NCI-H2107 (cell line): ENCODE results near the gene VAX1.
"Not testable (repeated sequence)": the region's sequence is repeated elsewhere in the genome, so short reads cannot be mapped to it uniquely, and the experiment has no call there.

Experiments
- DNase-seq: peaks from one replicate; lab custom pipeline; 2025; lab: John Stamatoyannopoulos, UW

Gene VAX1

GRCh38 chr10:117137911-117138642 lies at the start of gene VAX1:
Gene VAX1, minus strand, starts transcription at chr10:117138270. Its CDS starts 214 bp downstream, at chr10:117138056.
- DNase-seq: no peak

GRCh38 chr10:117186832-117187615 lies 49.0 kb upstream of the VAX1 start:
- DNase-seq: no peak

- not testable (repeated sequence) for DNase-seq
These were observed 47.7 kb upstream of the VAX1 start for GRCh38 chr10:117185817-117186216.

- no peak for DNase-seq
These were observed 46.8 kb upstream of the VAX1 start for GRCh38 chr10:117184821-117185220.

GRCh38 chr10:117184296-117184695 lies 46.2 kb upstream of the VAX1 start:
- DNase-seq: no peak

- no peak for DNase-seq
These were observed 40.1 kb upstream of the VAX1 start for GRCh38 chr10:117178190-117178589.

GRCh38 chr10:117175901-117176534 lies 37.9 kb upstream of the VAX1 start:
- DNase-seq: peak; percentile 16

GRCh38 chr10:117175215-117175900 lies 37.3 kb upstream of the VAX1 start:
- no peak for DNase-seq

GRCh38 chr10:117174439-117175214 lies 36.6 kb upstream of the VAX1 start:
- peak; percentile 25 for DNase-seq

- DNase-seq: no peak
These were observed 32.2 kb upstream of the VAX1 start for GRCh38 chr10:117170244-117170643.

GRCh38 chr10:117169480-117169879 lies 31.4 kb upstream of the VAX1 start:
- no peak for DNase-seq

- DNase-seq: no peak
These were observed 30.7 kb upstream of the VAX1 start for GRCh38 chr10:117168729-117169128.

GRCh38 chr10:117167789-117168674 lies 30.0 kb upstream of the VAX1 start:
- DNase-seq: peak; percentile 11

- DNase-seq: no peak
These were observed 29.3 kb upstream of the VAX1 start for GRCh38 chr10:117167346-117167788.

- no peak for DNase-seq
These were observed 28.6 kb upstream of the VAX1 start for GRCh38 chr10:117166418-117167345.

GRCh38 chr10:117165538-117166417 lies 27.7 kb upstream of the VAX1 start:
- no peak for DNase-seq

- no peak for DNase-seq
These were observed 26.8 kb upstream of the VAX1 start for GRCh38 chr10:117164592-117165537.
